ENCODE measurements around the gene CACNB4.
A peak's percentile ranks its signal among the peaks of the same experiment; 100 is the strongest.
"Not testable (repeated sequence)": the region's sequence is repeated elsewhere in the genome, so short reads cannot be mapped to it uniquely, and the experiment has no call there.

CACNB4 gene

GRCh38 chr2:152049541-152049940 lies 49.3 kb downstream of the CACNB4 start:
- no peak for DNase-seq

GRCh38 chr2:152047824-152048471 lies 50.9 kb downstream of the CACNB4 start:
- DNase-seq, result no peak

DNA sequence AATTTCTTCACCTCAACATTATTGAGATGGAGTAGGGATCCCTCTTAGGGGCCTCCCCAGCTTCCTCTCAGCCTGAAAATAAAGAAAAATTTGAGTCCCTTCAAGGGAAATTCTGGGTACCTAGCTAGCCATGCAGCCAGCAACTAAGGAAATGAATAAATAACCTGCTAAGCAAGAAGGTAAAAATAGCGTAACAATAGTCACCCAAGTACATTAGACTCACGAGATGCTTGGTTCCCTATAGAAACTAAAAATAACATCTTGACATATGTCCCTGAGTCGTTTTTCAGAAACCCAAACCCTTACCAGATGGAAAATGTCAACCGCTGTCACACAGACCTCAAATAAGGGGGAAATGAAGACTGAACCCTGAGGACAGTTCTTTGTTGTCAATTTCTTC lies 51.9 kb downstream of the CACNB4 start:
- DNase-seq, result no peak

DNA sequence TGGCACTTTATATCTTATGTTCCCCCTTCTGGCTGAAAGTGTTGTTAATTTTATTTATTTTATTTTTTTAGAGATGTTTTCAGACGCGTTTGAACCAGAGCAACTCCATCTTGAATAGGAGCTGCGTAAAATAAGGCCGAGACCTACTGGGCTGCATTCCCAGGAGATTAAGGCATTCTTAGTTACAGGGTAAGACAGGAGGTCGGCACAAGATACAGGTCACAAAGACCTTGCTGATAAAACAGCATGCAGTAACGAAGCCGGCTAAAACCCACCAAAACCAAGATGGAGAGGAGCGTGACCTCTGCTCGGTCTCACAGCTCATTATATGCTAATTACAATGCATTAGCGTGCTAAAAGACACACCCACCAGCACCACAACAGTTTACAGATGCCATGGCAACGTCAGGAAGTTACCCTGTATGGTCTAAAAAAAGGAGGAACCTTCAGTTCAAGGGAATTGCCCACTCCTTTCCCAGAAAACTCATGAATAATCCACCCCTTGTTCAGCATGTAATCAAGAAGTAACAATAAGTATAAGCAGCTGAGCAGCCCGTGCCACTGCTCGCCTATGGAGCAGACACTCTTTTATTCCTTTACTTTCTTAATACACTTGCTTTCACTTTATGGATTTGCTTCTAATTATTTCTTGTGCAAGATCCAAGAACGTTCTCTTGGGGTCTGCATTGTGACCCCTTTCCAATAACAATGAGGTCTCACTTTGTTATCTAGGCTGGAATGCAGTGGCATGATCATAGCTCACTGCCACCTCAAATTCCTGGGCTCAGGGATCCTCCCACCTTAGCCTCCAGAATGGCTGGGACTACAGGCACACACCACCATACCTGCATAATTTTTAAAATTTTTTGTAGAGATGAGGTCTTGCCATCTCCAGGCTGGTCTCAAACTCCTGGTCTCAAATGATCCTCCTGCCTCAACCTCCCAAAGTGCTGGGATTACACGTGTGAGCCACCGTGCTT lies 55.9 kb downstream of the CACNB4 start:
- DNase-seq, result no peak

- DNase-seq, result peak in 1 of 3 experiments; percentile 55
Observed at GRCh38 chr2:152038441-152038958, 60.3 kb downstream of the CACNB4 start.

GRCh38 chr2:152037743-152038435 lies 61.0 kb downstream of the CACNB4 start:
- DNase-seq, result no peak

DNA sequence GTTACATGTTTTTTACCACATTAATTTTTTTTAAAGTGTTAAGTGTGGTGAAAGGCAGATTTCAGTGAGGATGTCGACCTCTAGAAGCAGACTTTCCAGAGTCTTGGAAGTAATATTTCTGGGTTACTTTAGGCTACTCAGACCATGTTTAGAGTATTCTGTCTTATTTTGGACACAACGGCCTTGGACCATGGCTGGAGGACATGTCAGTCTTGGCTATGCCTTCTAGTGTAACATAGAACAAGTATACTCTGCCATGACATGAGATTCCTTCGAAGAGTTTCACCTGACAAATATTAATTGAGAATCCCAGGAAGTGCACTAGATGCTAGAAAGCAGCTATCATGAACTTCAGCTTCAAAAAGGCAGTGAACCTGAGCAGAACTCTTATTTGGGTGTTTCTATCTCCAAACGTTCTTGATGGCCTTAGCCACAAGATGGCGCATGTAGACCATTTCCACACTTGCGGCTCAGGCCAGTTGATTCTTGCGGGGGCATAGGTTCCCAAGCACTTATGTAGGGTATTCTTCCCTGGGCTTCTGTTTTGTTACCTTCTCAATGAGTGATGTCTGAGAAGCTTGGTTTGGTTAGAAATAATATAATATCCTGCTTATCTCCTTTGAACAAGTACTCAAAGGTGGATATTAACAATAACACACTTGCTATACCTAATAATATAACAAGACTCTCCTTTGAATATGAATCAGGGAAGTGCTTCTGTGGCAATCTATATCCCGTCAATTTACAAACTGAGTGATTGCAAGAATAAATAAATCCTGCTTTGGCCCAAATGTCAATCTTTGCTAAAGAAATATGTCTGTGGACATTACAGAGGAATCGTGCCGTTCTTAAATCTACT lies 62.0 kb downstream of the CACNB4 start:
- peak; percentile 60 to 87 (median 60) for DNase-seq

- DNase-seq, result peak; percentile 8 to 57 (median 31)
Observed at GRCh38 chr2:152034257-152034801, 64.5 kb downstream of the CACNB4 start.

GRCh38 chr2:152033011-152033925 lies 65.6 kb downstream of the CACNB4 start:
- peak in 2 of 3 experiments; percentile 12 to 14 for DNase-seq

DNA sequence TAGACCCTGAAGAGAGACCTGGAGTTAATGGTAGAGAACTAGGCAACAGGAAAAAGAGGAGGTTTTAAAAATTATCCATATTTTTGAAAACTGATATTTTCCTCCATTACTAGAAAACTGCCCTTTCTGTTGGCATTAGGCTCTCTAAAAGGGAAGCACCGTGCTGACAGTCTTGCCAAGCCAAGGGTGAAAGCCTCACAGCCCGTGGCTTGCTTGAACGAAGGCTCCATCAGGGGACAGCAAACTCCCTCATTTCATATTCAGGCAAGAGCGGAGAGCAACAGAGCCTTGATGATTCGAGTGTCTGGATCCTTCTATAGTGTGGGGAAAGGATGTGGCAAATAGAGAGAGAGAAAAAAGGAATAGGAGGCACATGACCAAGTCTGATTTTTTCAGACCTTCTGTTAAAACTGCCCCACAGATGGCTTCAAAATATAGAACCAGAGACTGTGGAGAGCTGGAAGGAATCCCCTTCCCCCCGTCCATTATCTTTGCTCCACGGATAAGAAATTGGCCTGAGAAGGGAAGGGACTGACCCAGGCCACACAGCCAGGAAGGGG lies 67.0 kb downstream of the CACNB4 start:
- DNase-seq, result no peak

DNA sequence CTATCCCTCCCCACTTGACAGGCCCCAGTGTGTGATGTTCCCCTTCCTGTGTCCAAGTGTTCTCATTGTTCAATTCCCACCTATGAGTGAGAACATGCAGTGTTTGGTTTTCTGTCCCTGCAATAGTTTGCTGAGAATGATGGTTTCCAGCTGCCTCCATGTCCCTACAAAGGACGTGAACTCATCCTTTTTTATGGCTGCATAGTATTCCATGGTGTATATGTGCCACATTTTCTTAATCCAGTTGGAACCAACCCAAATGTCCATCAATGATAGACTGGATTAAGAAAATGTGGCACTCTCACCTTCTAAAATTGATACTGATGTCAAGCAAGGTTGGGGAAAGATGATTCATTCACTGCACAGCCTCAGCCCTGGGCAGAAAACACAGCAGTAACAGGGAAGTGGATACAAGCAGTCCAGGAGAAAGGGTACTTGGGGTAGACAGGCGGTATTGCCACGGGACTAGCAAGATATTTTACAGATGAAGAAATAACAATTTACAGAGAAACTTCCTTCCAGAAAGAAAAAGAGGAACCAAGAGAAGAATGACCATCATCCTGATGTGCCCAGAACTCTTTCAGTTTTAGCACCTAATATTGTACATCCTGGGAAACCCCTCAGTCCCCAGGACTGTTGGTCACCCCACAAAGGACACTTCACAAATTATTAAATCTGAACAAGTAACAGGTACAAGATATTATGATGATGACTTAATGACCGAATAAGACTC lies 68.1 kb downstream of the CACNB4 start:
- not testable (repeated sequence) for DNase-seq

DNA sequence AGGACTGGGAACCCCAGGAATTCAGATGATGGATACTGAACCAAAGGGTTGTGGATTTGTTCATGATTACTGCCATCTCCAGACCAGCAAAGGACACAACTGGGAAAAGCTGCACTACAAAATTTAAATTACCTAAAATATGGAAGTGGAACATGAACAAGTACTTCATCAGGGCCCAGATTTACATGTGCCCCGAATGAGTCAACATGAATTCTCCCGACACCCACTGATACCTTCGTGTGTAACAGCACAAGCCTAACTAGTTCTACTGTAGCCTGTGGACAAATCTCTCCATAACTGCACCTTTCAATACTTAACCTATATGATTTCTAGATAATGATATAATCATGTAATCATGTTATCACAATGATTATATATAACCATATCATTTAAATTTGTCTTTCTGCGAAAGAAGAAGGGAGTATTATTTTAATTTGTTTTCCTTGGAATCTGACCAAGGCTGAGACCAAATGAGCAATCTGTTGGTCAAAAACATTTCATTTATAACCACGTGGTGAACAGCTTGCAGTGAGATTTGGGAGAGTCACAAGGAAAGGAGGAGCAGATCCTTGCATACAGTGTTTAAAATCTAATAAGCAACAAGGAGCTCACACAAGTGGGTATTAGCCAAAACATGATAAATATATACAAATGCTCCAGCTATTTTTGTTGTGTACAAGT lies 70.5 kb downstream of the CACNB4 start:
- DNase-seq, result no peak

DNA sequence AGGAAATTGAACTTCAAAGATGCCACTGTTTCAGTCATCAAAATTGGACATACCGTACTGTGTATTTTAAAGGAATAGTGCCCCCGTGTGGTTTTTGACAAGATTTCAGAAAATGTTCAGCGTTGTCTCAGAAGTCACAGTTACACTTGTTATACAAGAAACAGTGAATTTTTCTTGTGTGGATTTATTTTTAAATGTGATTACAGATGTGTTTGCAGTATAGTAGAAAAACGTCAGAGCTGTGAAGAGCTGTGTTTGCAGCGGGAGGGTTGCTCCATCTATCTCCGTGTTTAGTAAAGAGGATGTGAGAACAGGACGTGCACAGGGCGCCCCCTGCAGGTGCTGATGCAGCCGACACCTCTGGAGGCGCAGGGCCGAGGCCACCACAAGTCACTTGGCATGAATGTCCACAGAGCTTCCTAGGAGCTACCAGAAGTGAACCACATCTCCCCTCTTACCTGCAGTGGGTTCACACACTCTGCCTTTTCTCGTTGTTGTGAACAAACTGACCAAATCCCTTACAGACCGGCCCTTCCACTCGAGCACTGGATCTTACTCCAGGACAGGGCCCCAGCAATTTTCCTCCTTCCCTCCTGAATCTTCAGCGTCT lies 73.1 kb downstream of the CACNB4 start:
- DNase-seq, result peak; percentile 66 to 93 (median 80)

- DNase-seq, result no peak
Observed at GRCh38 chr2:152024477-152024876, 74.4 kb downstream of the CACNB4 start.

- peak in 2 of 3 experiments; percentile 23 to 48 for DNase-seq
Observed at GRCh38 chr2:152022090-152022489, 76.8 kb downstream of the CACNB4 start.

- DNase-seq, result not testable (repeated sequence)
Observed at GRCh38 chr2:152021001-152021400, 77.8 kb downstream of the CACNB4 start.

DNA sequence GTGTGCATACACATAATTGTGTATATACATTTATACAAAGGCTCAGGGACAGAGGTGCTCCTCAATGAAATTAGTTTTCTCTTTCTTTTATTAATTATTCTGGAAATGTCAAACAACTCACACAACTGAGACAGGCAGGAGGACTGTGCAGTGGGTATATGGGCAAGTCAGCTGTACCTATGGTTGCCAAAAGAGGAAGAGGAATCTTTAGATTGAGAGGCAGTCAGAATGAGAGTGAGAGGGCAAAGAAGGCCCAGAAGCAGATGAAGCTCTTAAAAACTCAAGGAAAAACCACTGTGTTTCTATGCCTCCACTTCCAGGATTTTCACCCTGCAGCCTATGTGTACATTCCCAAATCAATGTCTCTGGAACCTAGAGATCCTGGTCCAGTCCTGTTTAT lies 79.1 kb downstream of the CACNB4 start:
- DNase-seq, result no peak

Measured in NCI-H1417 (cell line).